CD14-positive monocyte (primary cell): Measurements from ENCODE around the gene MXRA8. TPM values are rescaled to one million over a fixed set of nuclear protein-coding genes. Genes with fewer than 3 reads are reported as not detected.

Experiments used
- DNase-seq, 3 donors: peaks; one replicate each; pipeline ENCODE4 v3.0.0-alpha.2; 2011 to 2022
- H2AFZ ChIP-seq: 2 replicates; pipeline ENCODE4 v1.6.0; 2012; ENCODE audit warnings: mild to moderate bottlenecking, low read depth, low read length, inconsistent platforms; ENCODE audit not compliant: insufficient read depth, poor library complexity, severe bottlenecking
- H3K27ac ChIP-seq, 2 donors: 1 replicate in 1 of 2; 2 replicates in 1 of 2; pipeline ENCODE4 v1.5.1; 2012 to 2013; ENCODE audit warnings: low read length in 2 of 2, control low read depth in 1 of 2, inconsistent platforms in 1 of 2, low read depth in 1 of 2, mild to moderate bottlenecking in 1 of 2
- H3K27me3 ChIP-seq, 2 donors: one replicate each; pipeline versions ENCODE4 v1.6.0 to v1.6.1; 2011 to 2013; ENCODE audit warnings: low read length in 2 of 2; ENCODE audit not compliant: control insufficient read depth in 2 of 2, insufficient read depth in 2 of 2
- H3K36me3 ChIP-seq, 2 donors: replicated peaks in 1 of 2; 1 replicate in 1 of 2; 2 replicates in 1 of 2; pipeline versions ENCODE4 v1.5.1 to v1.6.1; 2012 to 2013; ENCODE audit warnings: low read length in 2 of 2, control low read depth in 1 of 2, inconsistent platforms in 1 of 2, mild to moderate bottlenecking in 1 of 2; ENCODE audit not compliant: insufficient read depth in 2 of 2, control insufficient read depth in 1 of 2
- H3K4me1 ChIP-seq, 2 donors: 1 replicate in 1 of 2; 2 replicates in 1 of 2; pipeline versions ENCODE4 v1.5.1 to v1.6.1; 2012 to 2013; ENCODE audit warnings: low read length in 2 of 2, control low read depth in 1 of 2, inconsistent platforms in 1 of 2, mild to moderate bottlenecking in 1 of 2, moderate library complexity in 1 of 2; ENCODE audit not compliant: insufficient read depth in 2 of 2, control insufficient read depth in 1 of 2
- H3K4me2 ChIP-seq: replicated peaks from 2 replicates; pipeline ENCODE3; 2012; ENCODE audit warnings: low read length, moderate library complexity, mild to moderate bottlenecking; ENCODE audit not compliant: poor library complexity, severe bottlenecking; ENCODE audit errors: extremely low read depth
- H3K4me3 ChIP-seq, 3 experiments: fragments of 200-600 bp in 1 of 3; sonication (generic) in 1 of 3; replicated peaks in 1 of 3; 1 replicate in 2 of 3; 2 replicates in 1 of 3; pipeline ENCODE4 v1.5.1; 2011 to 2013; ENCODE audit warnings: low read length in 3 of 3, mild to moderate bottlenecking in 3 of 3, control low read depth in 2 of 3, low read depth in 2 of 3, inconsistent platforms in 1 of 3, moderate library complexity in 1 of 3
- H3K79me2 ChIP-seq: 2 replicates; pipeline ENCODE4 v1.6.0; 2012; ENCODE audit warnings: mild to moderate bottlenecking, control low read depth, inconsistent platforms, low read length, moderate library complexity; ENCODE audit not compliant: insufficient read depth
- H3K9ac ChIP-seq: 2 replicates; pipeline ENCODE4 v1.6.0; 2017; ENCODE audit warnings: low read length, mild to moderate bottlenecking; ENCODE audit not compliant: insufficient read depth, poor library complexity, severe bottlenecking
- H3K9me3 ChIP-seq, 2 donors: replicated peaks in 1 of 2; 1 replicate in 1 of 2; 2 replicates in 1 of 2; pipeline versions ENCODE4 v1.5.1 to v1.6.1; 2012 to 2013; ENCODE audit warnings: low read length in 2 of 2, control low read depth in 1 of 2; ENCODE audit not compliant: control insufficient read depth in 1 of 2, insufficient read depth in 1 of 2
- H4K20me1 ChIP-seq: 2 replicates; pipeline ENCODE4 v1.6.0; 2012; ENCODE audit warnings: mild to moderate bottlenecking, low read length, control low read depth, moderate library complexity; ENCODE audit not compliant: insufficient read depth
- H3K27ac Mint-ChIP-seq, 7 donors: one replicate each; pipeline ENCODE4 v1.8.0; 2020; ENCODE audit warnings: mild to moderate bottlenecking in 7 of 7, mixed read lengths in 7 of 7, moderate library complexity in 6 of 7, inconsistent platforms in 2 of 7
- H3K27me3 Mint-ChIP-seq, 3 donors: one replicate each; pipeline ENCODE4 v1.8.0; 2021 to 2022; ENCODE audit warnings: low read depth in 3 of 3, mild to moderate bottlenecking in 3 of 3, mixed read lengths in 3 of 3, moderate library complexity in 3 of 3, inconsistent platforms in 1 of 3
- H3K36me3 Mint-ChIP-seq, 2 donors: one replicate each; pipeline ENCODE4 v1.8.0; 2020; ENCODE audit warnings: mixed read lengths in 2 of 2, inconsistent platforms in 1 of 2, mild to moderate bottlenecking in 1 of 2
- H3K4me1 Mint-ChIP-seq: one replicate; pipeline ENCODE4 v1.8.0; 2020; ENCODE audit warnings: mild to moderate bottlenecking, mixed read lengths
- H3K4me3 Mint-ChIP-seq, 2 donors: one replicate each; pipeline ENCODE4 v1.8.0; 2020; ENCODE audit warnings: mild to moderate bottlenecking in 2 of 2, mixed read lengths in 2 of 2, moderate library complexity in 1 of 2
- H3K9me3 Mint-ChIP-seq, 7 donors: one replicate each; pipeline ENCODE4 v1.8.0; 2020 to 2022; ENCODE audit warnings: mixed read lengths in 7 of 7, mild to moderate bottlenecking in 6 of 7, moderate library complexity in 6 of 7, inconsistent platforms in 2 of 7
- CTCF ChIP-seq: fragments of 200-600 bp; IDR thresholded peaks from one replicate; pipeline ENCODE4 v1.8.0; 2022; ENCODE audit warnings: antibody characterized with exemption, mild to moderate bottlenecking
- WGBS: methylation state at CpG from one replicate; pipeline ENCODE4 v1.1.5; 2013; ENCODE audit warnings: missing lambda C conversion rate; ENCODE audit not compliant: insufficient coverage; 5-methylcytosine and 5-hydroxymethylcytosine counted together
- intact Hi-C, 2 donors: fragments of 100-400 bp; cut with micrococcal nuclease; formaldehyde crosslinking; loops; one replicate each; pipeline versions ENCODE4 v1.15.0 to v1.15.1; 2023
- polyA plus RNA-seq, 3 donors: library from polyadenylated mRNA; depleted of rRNA in 1 of 3; unstranded in 2 of 3; stranded (reverse) in 1 of 3; fragments of 300-500 nt in 2 of 3; fragments of >200 nt in 1 of 3; fragmentation: Illumina TruSeq in 2 of 3; gene quantifications; 1 replicate in 2 of 3; 2 replicates in 1 of 3; pipeline ENCODE4 v1.2.3, GENCODE V29; 2012 to 2021

Gene MXRA8
- polyA plus RNA-seq, 3 donors = not detected

- Mint-ChIP-seq H3K9me3 (no peaks in the 10 kb centered on the region), H3K36me3 (peaks cover 20 to 45% of the 10 kb centered on the region in 2 donors), H3K27me3 (no peaks in the 10 kb centered on the region), H3K4me3 (no peak overlapping the region), H3K27ac (no peak overlapping the region), H3K4me1 (peaks cover 25% of the 10 kb centered on the region)
- no peaks in the 10 kb centered on the region for H3K27me3 ChIP-seq
- DNase-seq = no peak
- H4K20me1 ChIP-seq = peaks cover 64% of the 10 kb centered on the region
- H2AFZ ChIP-seq = no peak overlapping the region
- intact Hi-C loops = no loop called here
- 93% methylated on average over 3 of the region's 14 CpGs for WGBS
- H3K4me2 ChIP-seq = no peak overlapping the region
- peak overlapping the region in 1 of 2 donors; percentile 32 for H3K27ac ChIP-seq
- H3K4me3 ChIP-seq = no peak overlapping the region
- H3K79me2 ChIP-seq = peaks cover 59% of the 10 kb centered on the region
- H3K9me3 ChIP-seq = no peaks in the 10 kb centered on the region
- no peak overlapping the region for H3K9ac ChIP-seq
- peaks cover 22 to 24% of the 10 kb centered on the region in 2 donors for H3K4me1 ChIP-seq
- H3K36me3 ChIP-seq = peaks cover 29 to 39% of the 10 kb centered on the region in 2 donors
- TF ChIP-seq CTCF = no peak
Measured at GRCh38 chr1:1322418-1322817, 35.9 kb downstream of the MXRA8 start.

DNA sequence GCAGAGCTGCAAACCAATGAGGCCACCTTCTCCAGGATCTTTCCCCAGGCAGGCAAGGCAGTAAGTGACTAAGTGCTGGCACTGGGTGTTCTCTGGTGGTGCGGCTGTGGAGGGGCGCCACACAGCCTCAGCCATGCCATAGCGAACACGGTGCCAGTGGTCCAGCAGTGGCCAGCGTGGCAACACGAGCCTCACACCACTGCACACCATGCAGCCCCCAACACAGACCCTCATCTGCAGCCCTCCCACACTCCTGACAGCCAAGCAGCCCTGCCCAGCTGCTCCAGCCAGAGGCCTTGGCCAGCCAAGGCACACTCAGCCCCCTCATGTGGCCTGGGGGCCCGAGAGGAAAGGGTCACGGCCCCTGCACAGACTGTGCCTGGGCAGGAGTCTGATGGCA lies 36.9 kb downstream of the MXRA8 start:
- H3K27ac Mint-ChIP-seq = peak overlapping the region in 2 of 7 donors; percentile 16 to 18
- no peak overlapping the region for H3K4me3 Mint-ChIP-seq
- Histone ChIP-seq H3K9ac (no peak overlapping the region), H3K79me2 (peaks cover 57% of the 10 kb centered on the region), H3K4me2 (no peak overlapping the region), H2AFZ (no peak overlapping the region), H4K20me1 (peaks cover 69% of the 10 kb centered on the region), H3K27ac (peak overlapping the region in 1 of 2 donors; percentile 32), H3K4me1 (peaks cover 22 to 24% of the 10 kb centered on the region in 2 donors), H3K9me3 (no peaks in the 10 kb centered on the region), H3K27me3 (no peaks in the 10 kb centered on the region), H3K4me3 (no peak overlapping the region), H3K36me3 (peaks cover 30 to 42% of the 10 kb centered on the region in 2 donors)
- peaks cover 24 to 43% of the 10 kb centered on the region in 2 donors for H3K36me3 Mint-ChIP-seq
- TF ChIP-seq CTCF = no peak
- WGBS = 92% methylated on average over 7 of the region's 8 CpGs
- DNase-seq = no peak
- peaks cover 25% of the 10 kb centered on the region for H3K4me1 Mint-ChIP-seq
- no peaks in the 10 kb centered on the region for H3K27me3 Mint-ChIP-seq
- intact Hi-C loops = no loop called here
- H3K9me3 Mint-ChIP-seq = no peaks in the 10 kb centered on the region
